Measurements from ENCODE around the gene ACSL3. TPM values are rescaled to one million over a fixed set of nuclear protein-coding genes. Genes with fewer than 3 reads are reported as not detected.
"Not testable (repeated sequence)": the region's sequence is repeated elsewhere in the genome, so short reads cannot be mapped to it uniquely, and the experiment has no call there.

ACSL3 gene
- total and polyA plus RNA-seq, 3 donors from 2014 or later = 66.7 to 96.6 (median 87.4) TPM

DNA sequence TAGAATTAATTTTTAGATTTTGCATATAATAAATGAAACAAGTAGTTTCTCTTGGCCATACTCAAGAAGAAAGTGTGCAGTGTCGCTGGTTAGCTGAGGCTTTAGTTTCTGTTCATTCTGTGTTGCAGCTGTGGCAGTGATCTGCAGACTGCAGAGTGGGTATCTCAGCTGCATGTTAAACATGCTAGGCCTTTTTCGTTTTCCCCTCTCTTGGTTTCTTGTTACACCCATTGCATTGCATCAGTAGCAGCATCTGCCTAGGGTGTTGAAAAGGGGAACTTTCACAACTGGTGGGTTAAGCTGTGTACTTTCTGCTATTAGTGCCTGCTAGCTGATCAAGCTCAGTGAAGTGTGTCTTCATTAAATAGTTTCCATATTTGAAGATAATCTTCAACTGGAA, 51.3 kb downstream of the ACSL3 start:
- H3K27ac ChIP-seq = no peak overlapping the region
- DNase-seq = no peak
- 54 to 58% methylated on average over 2 of the region's 2 CpGs for WGBS, 2 donors
- no peak overlapping the region for H3K4me3 ChIP-seq
- no peaks in the 10 kb centered on the region for H3K36me3 ChIP-seq (ENCODE audit: low read depth, missing control alignments)
- intact Hi-C loops (cut with DNase I; ENCODE audit: low total_unique reads) = no loop called here
- TF ChIP-seq POLR2A (IDR thresholded peaks at IDR 0.05) = no peak
- peaks cover 9% of the 10 kb centered on the region for H3K4me1 ChIP-seq
- no peaks in the 10 kb centered on the region for H3K9me3 ChIP-seq
- H3K27me3 ChIP-seq = no peaks in the 10 kb centered on the region

DNA sequence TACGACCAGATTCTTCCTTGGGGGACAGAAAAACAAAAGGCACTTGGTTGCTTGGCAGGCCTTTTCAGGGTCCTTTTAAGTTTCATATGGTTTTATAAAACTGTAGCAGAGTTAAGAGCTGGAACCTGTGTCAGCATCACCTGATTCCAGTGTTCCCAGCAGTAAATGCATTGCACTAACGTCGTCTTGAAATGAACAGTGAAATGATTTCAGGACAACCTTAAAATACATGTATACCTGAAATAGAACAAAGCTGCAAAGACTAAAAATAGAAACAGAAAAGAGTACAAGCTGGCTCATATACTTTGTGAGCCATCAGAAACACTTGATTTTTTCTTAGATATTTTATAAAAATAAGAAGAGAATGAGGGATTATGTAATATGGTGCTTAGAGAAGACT, 51.9 kb downstream of the ACSL3 start:
- H3K27me3 ChIP-seq = no peaks in the 10 kb centered on the region
- H3K9me3 ChIP-seq = no peaks in the 10 kb centered on the region
- TF ChIP-seq CTCF (IDR thresholded peaks at IDR 0.05) (no peak), POLR2A (IDR thresholded peaks at IDR 0.05) (no peak)
- DNase-seq = no peak
- no peaks in the 10 kb centered on the region for H3K36me3 ChIP-seq (ENCODE audit: low read depth, missing control alignments)
- 60 to 68% methylated on average over 3 of the region's 3 CpGs for WGBS, 2 donors
- intact Hi-C loops (cut with DNase I; ENCODE audit: low total_unique reads) = no loop called here
- no peak overlapping the region for H3K4me3 ChIP-seq
- no peak overlapping the region for H3K27ac ChIP-seq
- peaks cover 9% of the 10 kb centered on the region for H3K4me1 ChIP-seq

GRCh38 chr2:222915092-222915957, 54.5 kb downstream of the ACSL3 start:
- Histone ChIP-seq H3K36me3 (ENCODE audit: low read depth, missing control alignments) (no peaks in the 10 kb centered on the region), H3K4me3 (no peak overlapping the region), H3K27me3 (no peaks in the 10 kb centered on the region), H3K9me3 (no peaks in the 10 kb centered on the region), H3K27ac (no peak overlapping the region), H3K4me1 (peaks cover 9% of the 10 kb centered on the region)
- 78 to 82% methylated on average over 7 of the region's 7 CpGs for WGBS, 2 donors
- no peak for DNase-seq
- intact Hi-C loops (cut with DNase I; ENCODE audit: low total_unique reads) = no loop called here
- TF ChIP-seq POLR2A (IDR thresholded peaks at IDR 0.05) (no peak), CTCF (IDR thresholded peaks at IDR 0.05) (peak in 2 of 3 experiments; percentile 16 to 63)

DNA sequence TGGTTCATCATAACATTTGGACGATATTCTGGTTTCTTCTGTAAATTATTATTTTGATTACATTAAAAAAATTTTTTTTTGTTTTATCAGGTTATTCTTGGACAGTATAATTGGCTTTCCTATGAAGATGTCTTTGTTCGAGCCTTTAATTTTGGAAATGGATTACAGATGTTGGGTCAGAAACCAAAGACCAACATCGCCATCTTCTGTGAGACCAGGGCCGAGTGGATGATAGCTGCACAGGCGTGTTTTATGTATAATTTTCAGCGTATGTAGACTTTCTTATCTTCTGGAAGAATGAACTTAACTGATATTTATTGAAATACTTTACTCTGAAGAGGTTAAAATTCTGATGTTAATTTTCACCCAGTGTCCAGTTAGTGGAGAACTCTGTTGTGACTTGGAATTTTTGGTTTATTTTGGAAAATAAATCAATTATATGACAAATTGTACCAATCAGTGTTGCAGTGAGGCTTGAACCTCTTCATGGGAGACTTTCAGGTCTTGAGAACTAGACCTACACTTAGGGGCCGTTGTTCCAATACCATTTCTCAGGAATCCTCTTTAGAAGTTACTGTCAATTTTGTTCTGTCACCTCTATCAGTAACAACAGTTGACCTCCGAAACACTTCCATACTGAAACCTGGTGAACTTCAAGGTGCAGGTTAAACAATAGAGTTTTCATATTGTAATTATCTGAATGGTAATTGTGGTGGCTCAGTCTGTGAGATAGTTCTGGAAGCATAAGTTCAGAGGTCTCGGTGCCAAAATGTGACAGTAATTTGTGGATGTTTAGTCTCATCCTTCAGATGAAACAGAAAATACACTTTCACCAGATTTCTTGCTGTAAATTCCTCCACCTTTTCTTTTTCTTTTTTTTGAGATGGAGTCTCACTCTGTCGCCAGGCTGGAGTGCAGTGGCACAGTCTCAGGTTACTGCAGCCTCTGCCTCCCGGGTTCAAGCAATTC, 55.7 kb downstream of the ACSL3 start:
- intact Hi-C loops (cut with DNase I; ENCODE audit: low total_unique reads) = no loop called here
- TF ChIP-seq CTCF (IDR thresholded peaks at IDR 0.05) = no peak
- no peak for TF ChIP-seq POLR2A (IDR thresholded peaks at IDR 0.05)
- H3K9me3 ChIP-seq = no peaks in the 10 kb centered on the region
- no peaks in the 10 kb centered on the region for H3K27me3 ChIP-seq
- WGBS, 2 donors = 87 to 90% methylated on average over 11 of the region's 11 CpGs
- H3K36me3 ChIP-seq (ENCODE audit: low read depth, missing control alignments) = no peaks in the 10 kb centered on the region
- no peak overlapping the region for H3K27ac ChIP-seq
- peaks cover 9% of the 10 kb centered on the region for H3K4me1 ChIP-seq
- no peak for DNase-seq
- no peak overlapping the region for H3K4me3 ChIP-seq

GRCh38 chr2:222917212-222917611, 56.4 kb downstream of the ACSL3 start:
- intact Hi-C loops (cut with DNase I; ENCODE audit: low total_unique reads); H3K36me3 ChIP-seq (ENCODE audit: low read depth, missing control alignments); H3K27me3 ChIP-seq; H3K4me1 ChIP-seq; H3K9me3 ChIP-seq; DNase-seq; H3K27ac ChIP-seq; H3K4me3 ChIP-seq: not testable (repeated sequence)
- WGBS, 2 donors = 58 to 71% methylated on average over 9 of the region's 9 CpGs

Measured in testis (tissue), 3 donors.